HG02938 (cell line): ENCODE results near the gene NCK2.

Experiments used
- ATAC-seq: cut with Tn5 transposase; IDR thresholded peaks from one replicate; pipeline ENCODE4 v1.9.1; 2021; ENCODE audit warnings: mild to moderate bottlenecking, moderate library complexity; ENCODE audit not compliant: unreplicated experiment

Gene NCK2

DNA sequence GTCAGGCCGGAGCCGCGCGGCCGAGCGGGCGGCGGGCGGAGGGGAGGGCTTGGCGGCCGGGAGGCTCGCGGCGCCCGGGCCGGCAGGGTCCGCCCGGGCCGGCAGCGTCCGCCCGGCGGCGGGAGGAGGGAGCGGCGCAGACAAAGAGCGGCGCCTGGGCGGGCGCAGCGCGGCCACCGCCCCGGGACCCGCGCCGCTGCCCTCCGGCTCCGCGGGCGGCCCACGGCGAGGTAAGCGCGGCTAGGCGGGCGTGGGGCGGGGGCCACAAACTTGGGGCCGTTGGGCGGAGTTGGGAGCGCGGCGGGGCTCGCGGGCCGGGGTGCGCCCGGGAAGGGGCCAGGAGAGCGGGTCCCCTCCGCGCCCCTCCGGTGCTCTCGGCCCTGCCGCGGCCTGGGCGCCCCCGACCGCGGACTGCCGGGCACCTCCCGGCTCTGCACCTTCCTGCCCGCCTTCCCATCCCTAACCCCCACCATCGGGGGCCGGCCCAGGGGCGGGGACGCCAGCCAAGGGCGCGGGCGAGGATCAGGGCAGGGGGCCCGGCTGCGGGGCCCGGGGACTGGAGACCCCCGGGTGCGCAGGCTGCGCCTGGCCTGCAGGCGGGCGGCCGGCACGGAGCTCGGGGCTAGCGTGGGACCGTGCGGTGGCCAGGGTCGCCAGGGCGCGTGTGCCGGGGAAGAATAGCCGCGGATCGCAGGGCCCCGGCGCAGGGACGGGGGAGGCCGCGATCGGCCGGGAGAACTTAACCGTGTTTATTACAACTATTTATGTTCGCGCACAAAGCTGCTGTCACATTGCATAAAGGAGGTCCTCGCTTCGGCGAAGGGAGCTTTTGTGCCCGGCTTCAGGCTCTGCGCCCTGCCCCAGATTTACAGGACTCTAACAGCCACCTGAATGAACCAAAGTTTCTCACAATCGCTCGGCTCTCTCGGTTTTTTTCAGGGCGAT is at the start of gene NCK2:
TSS of gene NCK2 (plus strand) at position 4 of the 945 bp plus-strand sequence. CDS start 110,152 bp downstream, outside the sequence.
- peak; percentile 22 for ATAC-seq

DNA sequence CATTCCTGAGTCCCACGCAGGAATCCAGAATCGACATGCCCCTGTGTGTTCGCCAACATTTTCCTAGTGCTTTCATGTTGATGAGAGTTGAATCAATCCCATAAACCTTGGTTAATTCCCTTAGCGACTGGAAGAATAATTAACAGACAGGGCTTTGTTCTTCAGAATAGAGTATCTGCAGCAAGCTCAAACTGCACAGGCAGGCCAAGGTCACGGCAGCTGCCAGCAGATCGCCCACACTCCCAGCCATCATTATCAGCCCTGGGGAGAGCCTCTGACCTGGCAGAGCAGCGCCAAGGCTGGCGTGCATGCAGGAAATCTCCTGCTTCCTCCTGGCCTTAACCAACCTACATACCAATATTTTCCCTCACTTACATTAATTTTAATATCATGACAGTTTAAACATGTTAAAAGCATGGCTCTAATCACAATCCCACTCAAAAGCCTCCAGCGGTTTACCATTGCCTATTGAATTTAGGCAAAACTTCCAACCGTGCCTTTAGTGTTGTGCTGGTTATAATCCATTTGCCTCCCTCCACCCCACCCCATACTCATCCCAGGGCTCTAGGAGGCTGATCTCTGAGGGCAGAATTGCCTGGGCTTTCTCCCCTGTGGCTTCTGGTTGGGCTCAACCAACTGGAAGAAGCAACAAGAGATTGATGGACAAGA is 46.8 kb upstream of the NCK2 start:
- ATAC-seq: no peak

DNA sequence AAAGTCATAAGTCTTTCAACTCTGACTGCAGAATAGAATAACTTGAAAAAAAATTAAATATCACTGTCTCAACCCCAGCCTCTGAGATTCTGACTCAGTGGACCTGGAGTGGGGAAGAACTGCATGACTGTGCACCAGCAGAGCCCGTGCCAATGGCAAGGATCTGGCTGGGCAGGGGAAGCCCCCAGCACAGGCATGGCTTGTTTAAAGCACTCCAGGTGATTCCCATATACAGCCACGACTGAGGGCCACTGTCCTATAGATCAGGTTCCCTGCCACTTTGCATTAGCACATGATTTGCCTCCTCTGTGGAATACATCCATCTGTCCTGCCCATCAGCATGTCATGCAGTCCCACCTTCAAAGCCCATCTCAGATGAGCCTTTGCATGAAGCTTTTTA is 45.9 kb upstream of the NCK2 start:
- no peak for ATAC-seq

DNA sequence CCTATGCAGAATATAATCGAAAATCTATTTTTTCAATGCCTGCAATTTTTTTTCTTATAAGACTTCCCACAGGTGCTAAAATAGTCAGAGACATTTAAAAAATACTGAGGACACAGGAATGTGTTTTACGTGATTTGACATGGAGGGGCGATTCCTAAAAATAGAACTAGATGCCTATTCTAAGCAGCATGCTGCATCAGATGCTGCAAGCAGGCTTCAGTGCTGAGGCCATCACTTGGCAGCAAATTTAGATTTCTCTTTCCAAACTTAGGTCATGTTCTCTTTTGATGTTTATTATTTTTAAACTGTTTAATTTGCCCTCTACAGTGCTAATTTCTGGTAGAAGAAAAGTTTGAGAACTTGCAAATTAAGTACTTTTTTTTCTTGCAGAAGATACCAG is 43.7 kb upstream of the NCK2 start:
- no peak for ATAC-seq

DNA sequence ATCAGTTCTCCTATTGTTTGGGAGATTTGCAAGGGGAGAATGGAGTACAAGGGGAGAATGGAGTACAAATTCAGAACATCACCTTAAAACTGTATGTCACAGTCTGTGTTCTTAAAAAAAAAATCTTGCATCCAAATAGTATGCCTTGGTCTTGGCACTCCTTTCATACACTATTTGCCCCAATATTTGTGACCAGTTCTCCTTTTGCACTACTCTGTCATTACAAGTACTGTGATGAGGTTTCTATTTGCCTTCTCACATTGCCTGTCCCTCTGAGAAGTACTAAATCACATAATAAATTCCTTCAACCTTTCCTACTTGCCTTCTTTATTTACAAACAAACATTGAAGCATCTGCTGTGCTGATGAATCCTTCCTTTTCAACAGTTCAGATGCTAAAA is 36.0 kb upstream of the NCK2 start:
- no peak for ATAC-seq

DNA sequence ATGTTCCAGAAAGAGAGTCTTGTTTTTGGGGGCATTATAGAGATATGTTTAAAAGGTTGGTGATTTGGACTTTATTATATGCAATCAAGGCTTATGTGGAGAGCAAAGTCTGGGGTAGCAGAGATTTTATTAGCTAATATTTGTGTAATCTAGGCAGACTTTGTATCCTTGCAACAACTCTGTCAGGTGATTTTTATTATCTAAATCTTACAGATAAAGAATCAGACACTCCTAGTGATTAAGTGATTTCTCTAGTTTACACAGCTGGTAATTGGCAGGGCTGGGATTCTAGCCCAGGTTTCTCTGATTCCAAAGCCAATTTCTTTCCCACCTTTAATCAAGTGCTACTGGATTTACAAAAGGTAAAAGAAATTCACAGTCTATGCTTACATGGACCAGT is 33.3 kb upstream of the NCK2 start:
- no peak for ATAC-seq

DNA sequence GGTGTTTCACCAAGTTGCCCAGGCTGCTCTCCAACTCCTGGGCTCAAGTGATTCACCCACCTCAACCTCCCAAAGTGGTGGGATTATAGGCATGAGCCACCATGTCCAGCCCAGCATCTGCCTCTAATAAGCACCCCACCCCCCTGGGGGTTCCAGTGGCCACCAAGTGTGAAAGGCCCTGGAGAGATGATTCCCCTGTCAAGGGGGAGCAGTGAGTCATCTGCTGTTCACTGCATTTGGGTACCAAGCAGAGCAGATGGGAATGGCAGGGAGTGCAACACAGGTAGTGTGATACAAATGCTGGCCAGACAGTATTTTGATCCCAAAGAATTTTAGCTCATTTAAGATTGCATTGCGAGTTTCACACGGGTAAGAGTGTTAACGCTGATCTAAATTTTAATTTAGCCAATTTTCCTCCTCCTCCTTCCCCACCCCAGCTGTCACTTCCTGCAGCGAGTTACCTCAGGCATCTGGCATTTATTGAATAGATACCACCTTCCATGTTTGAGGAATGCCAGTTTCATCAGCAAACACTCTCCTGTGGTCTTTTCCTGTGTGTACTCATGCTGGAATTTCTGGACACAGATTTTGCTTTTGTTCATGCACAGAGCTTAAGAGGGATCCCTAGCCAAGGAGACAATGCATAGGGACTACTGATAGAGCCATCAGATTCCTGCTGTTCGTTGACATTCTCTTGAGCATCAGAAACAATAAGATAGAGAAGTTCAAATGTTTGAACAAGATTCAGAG is 32.4 kb upstream of the NCK2 start:
- ATAC-seq: no peak

DNA sequence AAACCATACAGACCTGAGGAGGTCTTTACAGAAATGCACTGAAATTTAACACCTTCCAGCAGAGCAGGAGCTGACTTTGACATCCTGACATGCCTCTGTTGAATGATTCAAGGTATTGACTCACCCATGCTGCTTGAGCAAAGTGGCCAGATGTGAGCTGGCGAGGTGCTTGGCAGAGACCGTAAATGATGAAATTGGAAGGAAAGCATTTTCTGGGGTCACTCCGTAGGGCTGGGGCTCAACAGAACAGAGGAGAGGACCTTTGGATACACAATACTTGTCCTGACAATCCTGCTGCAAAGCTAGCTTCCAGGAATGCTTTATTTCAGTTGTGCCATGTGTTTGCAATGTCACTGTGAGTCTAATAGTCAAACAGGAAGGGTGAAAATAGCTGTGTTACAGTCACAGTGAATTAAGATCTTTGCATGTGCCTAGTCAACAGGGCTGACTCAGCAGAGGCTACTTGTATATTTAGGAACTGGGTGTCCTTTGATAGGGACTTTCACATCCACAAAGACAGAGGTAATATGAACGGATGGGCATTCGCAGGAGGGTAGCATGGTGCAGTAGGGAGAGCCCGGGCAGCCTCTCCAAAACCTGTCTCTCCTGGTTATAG is 31.6 kb upstream of the NCK2 start:
- ATAC-seq: no peak

DNA sequence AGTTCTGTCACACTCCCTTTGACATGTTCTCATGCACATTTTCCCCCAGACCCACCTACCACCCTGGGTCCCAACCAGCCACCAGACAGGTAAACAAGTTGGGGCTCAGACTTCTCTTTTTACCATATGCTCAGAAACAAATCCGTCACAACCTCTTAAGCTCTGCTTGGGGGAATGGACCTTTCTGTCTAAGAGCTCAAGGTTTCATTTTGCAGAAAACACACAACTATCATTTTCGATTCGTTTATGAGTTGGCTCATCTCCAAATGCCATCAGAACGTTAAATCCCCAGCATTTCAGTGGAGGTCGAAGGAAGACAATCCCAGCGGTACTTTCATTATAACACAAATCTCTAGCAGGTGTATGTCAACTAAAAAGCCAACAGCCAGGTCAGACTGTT is 30.6 kb upstream of the NCK2 start:
- no peak for ATAC-seq

DNA sequence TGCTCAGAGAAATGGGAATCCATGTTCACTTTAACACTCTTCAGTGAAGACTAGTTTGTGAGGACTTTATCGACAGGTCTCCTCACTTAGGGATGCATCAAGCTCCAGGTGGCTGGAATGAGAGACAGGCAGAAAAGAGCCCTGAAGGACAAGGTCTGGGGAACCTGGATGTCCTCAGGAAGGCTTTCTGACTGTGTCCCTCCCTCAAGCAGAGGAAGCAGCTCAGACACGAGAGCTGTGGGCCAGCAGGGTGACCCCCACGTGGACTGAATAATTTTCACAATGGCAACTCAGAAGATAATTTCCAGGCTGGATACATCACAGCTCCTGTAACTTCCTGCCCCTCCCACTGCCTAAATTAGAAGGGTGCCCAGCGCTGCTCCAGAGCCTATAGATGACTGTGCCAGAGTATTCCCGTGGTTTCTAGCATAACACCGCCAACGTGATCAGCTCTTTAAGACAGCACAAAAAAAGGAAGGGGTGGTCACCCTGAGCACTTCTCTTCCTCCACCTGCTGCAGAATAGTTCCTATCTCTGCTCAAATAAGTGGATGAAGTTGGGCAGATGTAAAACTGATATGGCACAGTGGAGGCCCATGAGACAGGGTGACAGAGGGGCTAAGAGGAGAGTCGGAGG is 25.7 kb upstream of the NCK2 start:
- no peak for ATAC-seq

DNA sequence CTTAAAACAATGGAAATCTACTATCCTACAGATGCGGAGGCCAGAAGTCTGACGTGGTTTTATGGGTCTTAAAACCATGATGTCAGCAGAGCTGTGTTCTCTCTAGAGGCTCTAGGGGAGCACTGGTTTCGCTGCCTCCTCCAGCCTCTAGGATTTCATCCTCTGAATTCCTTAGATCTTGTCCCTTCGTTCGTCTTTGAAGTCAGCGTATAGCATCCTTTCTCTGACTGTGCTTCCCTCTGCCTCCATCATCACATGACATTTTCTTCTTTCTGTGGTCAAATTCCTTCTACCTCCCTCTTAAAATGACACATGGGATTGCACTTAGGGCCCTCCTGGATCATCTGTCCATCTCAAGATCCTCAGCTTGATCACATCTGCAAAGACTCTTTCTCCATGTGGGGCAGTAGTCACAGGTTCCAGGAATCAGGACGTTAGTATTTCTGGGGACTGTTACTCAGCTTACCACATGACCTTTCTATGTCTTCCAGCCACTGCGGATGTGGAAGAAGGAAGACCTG is 22.7 kb upstream of the NCK2 start:
- ATAC-seq: no peak

DNA sequence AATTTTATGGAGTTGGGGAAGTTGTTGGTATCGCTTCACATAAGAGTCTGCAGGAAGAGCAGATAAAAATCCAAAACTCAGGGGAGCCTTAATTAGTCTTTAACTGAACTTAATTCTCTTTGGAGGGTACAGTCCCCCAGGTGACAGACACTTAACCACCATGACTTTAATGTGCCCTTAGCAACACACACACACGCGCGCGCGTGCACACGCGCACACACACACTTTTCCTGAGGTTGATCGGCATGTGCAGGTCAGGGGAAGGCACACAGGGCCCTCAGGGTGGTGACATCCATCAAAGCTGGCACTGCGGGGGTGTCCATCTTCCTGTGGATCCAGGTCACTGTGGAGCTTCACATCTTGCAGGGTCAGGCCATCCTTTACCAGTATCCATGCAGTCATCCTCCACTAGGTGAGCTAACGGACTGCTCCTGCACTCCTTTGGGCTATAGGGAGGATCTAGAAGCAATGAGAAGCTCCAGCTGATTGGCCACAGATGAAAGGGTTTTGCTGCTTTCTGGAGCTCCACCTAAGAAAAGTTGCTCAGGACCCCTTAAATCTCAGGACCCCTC is 21.9 kb upstream of the NCK2 start:
- no peak for ATAC-seq

DNA sequence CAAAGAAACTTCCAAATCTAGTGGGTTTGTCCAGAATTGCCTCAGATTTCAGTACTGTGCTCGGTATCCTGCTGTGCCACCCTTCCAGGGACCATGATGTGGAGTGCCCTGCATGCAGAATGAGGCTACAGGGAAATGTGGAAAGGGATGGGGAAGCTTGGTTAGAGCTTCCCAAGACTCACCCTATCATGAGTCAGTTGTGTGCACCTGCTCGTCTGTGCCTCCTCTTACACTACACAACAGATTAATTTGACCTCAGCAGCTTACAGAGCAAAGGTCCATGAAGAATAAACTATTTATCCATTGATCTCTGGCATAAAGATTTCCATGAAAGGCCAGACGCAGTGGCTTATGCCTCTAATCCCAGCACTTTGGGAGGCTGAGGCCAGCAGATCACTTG is 21.3 kb upstream of the NCK2 start:
- ATAC-seq: no peak

DNA sequence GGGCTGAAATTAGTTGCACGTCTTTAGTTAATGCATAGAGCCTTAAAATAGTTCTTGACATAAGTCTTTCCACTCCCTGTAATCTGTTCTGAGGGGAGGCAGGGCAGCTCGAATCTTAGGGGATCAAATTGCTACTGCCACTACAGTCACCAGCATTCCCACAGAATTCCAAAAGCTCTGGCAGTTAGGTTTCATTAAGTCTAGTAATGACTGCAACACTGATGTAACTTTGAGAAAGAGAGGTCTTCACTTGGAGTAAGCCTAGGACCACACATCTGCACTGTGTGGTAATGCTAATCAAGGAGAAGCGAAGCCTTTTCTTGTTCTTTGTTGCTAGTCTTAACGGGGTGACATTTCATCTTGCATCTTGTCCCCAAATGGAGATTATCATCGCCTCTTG is 19.3 kb upstream of the NCK2 start:
- ATAC-seq: no peak

DNA sequence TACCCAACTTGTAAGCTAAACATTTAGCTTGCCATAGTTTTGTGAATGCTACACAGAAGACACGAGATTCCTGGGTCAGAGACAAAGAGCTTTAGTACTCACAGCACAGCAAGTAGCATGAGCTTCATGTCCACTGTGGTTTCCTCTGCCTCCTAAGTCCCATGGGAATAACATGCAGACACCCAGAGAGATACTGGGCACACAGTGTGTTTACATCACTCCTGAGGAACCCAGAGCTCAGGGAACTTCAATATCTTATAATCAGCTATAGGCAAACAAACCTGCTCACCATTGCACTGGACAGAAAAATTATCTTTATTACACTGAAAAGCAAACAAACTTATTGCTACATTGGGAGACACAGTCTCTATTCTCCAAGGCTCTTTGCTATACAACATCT is 14.5 kb upstream of the NCK2 start:
- no peak for ATAC-seq

DNA sequence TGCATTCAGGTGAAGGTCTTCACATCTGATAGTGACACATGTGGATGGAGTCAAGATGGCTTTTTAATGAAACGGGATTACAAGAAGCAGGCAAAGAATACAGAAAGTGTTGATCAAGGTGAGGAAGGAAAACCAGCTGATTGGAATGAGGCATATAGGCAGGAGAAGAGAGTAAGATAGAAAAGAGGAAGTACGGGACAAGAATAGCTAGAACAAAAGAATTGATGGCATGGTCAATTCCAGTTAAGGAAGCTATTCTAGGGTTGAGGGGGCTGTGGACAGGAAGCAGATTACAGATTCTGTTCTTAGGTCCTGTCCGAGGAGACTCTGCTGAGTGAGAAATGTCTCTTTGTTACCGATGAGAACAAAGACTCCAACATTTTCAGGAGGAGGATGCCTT is 13.2 kb upstream of the NCK2 start:
- ATAC-seq: no peak

DNA sequence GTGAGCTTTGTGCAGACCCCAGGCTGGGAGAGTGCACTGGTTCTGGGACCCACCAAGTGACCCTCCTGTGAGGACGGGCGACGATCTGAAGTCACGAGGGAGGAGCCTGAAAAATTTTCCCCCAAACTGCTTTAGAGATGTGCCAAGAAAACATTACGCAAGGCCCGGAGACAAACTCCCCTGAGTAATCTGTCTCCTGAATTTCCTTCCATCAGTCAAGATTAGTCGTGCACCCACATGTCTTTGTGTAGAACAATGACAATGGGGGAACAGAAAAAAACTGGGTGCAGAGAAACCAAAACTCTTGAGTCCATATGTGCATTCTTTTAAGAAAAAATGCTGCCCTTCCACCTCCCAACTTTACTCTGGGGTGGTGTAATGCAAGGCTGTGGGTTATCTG is 12.6 kb upstream of the NCK2 start:
- no peak for ATAC-seq

DNA sequence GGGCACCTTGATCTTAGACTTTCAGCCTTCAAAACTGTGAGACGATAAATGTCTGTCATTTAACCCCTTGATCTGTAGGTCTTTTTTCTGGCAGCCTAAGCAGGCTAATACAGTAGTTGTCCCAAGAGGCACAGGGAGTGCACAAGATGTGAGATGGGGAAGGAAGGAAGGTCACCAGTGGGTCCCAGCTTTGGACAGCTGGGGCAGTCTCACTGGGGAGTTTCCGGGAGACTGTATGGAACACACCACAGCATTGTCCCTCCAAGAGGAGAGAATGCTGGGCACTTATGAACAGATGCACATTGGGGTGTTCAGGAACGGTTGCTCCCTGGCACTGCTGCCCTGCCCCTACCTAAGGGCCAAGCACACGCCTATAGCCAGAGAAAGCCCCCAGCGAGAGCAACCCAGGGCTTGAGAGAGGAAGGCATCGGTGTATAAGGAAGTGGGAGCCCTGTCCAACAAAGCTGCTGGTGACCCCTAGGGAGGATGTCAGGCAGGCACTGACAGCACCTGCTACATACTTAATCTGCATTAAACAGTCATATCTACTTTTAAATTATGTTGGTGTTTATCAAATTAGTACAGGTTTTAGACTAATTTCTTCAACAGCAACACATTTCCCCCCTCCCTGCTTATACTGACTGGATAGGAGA is 11.6 kb upstream of the NCK2 start:
- ATAC-seq: no peak

DNA sequence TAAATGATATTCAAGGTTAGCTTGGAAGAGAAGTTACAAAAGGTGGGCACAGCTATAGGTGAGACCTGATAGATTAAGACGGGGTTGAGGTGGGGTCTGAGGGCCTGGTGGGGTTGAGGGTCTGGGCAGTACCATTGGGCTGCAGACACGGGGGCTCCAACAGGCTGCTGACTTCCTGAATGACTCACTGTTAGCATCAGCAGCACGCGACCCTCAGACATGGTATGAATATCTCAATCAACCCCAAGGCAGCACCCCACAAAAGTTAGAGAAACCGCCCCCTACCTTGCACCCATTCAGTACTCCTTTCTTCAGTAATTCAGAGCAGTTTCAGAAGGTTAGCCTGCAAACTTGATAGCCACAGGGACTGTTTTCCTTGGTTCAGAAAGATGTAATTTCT is 10.8 kb upstream of the NCK2 start:
- ATAC-seq: no peak
